ENCODE results near the gene CST9L.

The CST9L gene

DNA sequence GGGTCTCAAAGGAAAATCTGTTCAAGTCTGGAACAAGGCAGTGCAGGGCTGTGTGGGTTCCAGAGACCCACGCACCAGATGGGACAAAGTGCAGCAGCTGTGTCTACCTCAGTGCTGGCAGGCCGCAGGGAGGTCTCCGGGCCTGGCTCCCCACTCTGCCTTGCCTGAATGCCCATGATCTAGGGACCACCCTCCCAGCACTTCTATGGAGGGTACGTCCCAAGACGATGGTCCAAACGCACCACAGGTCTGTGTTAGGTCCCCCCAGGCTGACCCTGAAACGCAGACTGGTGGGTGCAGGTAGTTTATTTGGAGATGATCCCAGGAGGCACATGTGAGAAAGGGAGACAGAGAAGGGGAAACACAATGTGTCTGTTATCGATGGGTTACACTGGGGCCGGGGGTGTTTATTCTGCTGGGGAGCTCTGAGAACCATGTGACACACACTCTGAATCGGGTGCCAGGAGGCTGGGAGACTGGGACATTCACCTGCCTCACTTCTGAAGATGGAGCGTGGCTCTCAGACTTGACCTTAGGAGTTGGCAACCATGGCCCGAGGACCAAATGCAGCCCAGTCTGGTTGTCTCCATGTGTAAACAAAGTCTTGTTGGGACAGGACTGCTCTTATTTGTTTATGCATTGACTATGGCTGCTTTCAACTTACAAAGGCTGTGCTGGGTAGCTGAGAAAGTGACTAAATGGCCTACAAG lies 21.7 kb downstream of the CST9L start:
- no peak for DNase-seq (ENCODE audit: low read depth)

DNA sequence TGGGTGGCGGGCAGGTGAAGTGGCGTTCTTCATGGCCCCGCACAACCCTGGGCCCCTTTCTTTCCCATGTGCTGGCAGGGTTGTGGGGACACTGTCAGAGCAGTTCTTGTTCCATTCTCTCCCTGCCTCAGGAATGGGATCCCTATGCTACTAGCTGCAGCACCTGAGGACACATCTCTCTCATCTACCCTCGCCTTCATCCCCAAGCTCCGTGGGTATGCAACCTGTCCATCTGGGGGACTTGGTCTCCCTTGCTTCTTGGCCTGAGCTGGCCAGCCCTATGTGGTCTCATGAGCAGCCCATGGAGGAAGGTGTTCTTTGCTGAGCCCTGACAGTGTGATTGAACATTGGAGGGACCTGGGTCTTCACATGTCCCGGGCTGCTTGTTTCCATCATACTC lies 24.2 kb downstream of the CST9L start:
- DNase-seq (ENCODE audit: low read depth), result no peak

- DNase-seq (ENCODE audit: low read depth), result no peak
These were observed 25.5 kb downstream of the CST9L start for GRCh38 chr20:23542801-23543200.

GRCh38 chr20:23541776-23542175 lies 26.5 kb downstream of the CST9L start:
- no peak for DNase-seq (ENCODE audit: low read depth)

DNA sequence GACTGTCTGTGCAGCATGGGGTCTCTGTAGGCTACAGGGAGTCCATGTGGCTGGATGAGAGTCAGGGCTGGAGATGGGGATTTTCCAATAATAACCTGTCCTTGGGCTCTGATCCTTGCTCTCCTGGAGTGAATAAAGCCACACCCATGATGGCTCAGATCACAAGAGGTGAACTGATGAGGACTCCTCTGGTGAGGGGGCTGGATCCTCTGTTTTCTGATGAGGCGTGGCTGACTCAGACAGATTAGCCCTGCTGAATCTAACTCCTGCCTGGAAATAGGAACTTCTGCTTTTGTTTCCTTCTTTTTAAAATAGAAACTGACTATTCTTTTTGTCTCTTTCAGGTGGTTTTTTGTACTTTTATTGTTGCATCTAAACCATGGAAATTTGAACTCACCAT lies 27.0 kb downstream of the CST9L start:
- DNase-seq (ENCODE audit: low read depth), result no peak

DNA sequence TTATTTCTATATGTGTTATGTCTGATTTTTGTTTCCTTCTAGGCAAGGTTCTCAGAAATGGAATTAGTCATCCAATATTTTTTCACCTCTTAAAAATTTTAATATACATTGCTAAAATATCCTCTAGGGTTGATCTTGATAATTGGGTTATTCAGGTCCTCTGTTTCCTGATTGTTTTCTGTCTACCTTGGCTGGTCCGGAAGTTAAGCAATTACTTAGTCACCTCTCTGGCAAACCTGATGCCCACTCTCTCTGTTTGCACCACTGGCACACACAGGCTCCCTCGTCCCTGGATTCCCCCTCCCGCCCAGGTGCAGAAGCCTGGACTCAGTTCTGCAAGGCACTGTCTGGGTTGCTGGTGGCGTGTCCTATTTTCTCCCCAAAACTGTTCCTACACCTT lies 27.7 kb downstream of the CST9L start:
- no peak for DNase-seq (ENCODE audit: low read depth)

- DNase-seq (ENCODE audit: low read depth), result no peak
These were observed 31.3 kb downstream of the CST9L start for GRCh38 chr20:23537030-23537429.

DNA sequence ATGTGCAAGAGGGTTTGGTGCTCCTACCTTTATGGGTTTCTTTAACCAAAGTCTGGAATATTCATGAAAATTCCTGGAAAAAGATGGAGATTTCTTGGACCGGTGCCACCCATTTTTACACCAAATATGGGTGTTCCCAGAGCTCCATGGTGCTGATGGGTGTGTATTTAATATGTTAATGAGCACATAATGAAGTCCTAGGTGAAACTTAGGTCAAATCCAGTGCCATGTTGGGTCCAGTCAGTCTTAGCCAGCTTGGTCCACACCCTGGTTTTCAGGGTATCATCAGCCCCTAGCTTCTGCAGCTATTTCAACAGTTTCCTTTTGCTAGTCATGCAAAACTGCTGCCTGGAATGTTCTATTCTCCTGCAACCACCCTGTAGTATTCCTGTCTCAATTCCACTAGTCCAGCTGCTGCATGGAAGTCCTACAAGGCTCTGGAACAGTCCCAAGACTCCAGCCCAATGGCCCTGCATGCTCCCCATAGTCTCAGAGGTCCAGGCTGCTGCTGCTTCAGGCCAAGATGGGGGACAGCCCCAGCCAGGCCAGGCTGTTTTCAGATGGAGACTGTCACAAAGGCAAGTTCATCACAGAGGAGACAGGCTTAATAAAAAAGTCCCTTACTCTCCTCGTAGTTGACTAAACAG lies 31.8 kb downstream of the CST9L start:
- DNase-seq (ENCODE audit: low read depth), result no peak

DNA sequence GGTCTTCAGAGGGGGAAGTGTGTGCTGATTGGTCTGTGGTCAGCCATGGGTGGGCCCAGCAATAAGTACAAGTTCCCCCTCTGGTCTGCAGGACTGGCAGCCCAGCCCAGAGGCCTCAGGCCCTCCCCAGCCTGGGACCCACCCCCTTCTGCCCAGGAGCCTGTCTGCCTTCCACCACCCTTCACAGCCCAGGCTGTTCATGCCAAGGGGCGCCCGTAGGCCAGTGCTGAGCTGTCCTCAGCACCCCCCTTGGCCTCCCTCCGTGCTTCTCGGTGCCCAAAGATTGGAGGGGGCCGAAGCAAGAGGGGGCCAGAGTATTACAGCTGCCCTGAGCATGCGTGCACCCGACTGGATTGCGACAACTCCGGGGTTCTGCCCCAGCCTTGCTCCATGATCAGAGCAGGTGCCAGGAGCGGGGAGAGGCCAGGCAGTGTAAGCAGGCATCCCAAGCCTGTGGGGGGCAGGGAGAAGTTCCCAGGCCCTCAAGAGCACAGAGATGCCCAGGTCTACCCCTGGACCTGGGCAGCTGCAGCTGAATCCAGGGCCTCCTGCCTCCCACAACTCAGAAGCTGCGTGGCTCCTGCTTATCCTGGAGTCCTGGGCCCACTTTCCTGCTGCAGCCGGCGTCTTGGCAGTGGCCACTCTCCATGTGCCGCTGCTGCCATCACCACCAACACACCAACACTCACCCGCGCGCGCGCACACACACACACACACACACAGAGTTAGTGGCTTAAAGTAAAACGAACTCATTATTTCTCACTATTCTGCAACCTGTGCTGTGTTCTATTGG lies 33.3 kb downstream of the CST9L start:
- DNase-seq (ENCODE audit: low read depth), result no peak

DNA sequence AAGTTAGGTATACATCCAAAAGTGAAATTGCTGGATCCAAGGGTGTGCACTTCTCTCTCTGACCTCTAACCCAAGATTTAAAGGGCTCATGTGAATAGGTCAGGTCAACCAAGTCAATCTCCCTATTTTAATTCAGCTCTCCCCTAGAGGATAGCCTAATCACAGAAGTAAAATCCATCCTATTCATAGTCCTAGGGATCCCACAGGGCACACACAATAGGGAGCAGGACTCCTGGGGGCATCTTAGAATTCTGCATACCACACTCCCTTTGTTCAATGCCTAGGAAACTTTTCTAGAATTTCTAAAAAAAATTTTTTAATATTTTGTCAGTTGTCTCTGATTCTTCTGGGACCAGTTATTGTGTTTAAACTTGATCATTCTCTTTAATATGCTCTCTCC lies 35.1 kb downstream of the CST9L start:
- DNase-seq (ENCODE audit: low read depth), result no peak

GRCh38 chr20:23532533-23532932 lies 35.8 kb downstream of the CST9L start:
- DNase-seq (ENCODE audit: low read depth), result no peak

GRCh38 chr20:23530937-23531567 lies 37.2 kb downstream of the CST9L start:
- DNase-seq (ENCODE audit: low read depth), result no peak

DNA sequence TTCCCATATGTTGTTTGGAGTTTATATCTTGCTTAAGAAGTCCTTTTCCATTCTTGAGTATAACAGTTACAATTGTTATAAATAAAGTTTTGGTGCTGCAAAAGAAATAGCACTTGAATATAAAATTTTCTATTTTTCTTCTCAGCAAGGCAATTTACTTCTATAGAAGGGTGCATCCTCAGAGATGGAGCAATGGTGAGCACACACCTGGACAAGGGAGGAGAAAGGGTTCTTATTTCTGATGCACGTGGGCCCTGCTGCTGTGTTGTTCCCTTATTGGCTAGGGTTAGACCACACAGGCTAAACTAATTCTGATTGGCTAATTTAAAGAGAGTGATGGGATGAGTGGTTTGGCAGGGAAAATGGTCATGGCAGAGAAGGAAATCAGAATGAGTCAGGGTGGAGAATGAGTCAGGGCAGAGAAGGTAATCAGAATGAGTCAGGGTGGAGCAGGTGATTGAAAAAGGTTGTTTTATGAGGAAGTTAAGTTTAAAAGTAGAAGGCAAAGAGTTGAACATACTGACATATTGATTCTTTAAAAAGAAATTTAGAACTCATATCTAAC lies 39.3 kb downstream of the CST9L start:
- no peak for DNase-seq (ENCODE audit: low read depth)

DNA sequence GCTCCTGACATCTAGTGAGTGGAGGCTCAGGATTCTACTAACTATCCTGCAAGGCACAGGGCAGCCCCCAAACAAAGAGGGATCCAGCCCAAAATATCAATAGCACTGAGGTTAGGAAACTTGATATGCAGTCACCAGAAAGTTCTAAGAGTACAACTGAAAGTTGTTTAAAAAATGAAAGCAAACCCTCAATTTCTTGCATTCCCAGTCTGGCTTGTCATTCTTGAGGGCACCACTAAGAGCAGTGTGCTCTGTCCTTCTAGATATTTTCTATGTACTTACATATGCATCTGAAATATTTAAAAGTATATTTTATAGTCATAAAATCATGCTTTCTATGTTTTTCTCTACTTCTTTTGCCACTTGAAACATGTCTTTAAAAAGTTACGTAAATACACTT lies 41.4 kb downstream of the CST9L start:
- no peak for DNase-seq (ENCODE audit: low read depth)

DNA sequence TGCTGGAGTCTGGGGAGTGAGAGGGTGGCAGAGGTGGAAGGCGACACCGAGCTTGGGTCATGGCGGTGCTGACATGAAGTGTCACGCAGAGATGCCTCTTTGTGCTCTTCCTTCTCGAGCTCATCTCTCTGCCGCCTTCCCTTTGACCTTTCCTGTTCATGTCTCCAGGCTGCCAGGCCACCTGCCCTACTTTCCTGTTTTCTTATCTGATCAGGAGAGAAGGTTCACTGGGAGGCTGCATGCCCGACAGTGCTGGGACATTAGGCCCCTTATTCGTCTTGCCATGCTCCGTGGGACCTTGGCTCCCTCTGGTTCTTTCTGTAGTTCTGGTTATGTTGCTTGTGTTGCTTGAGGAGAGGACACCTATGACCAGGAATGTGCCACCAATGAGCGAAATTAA lies 44.1 kb downstream of the CST9L start:
- DNase-seq (ENCODE audit: low read depth), result no peak

GRCh38 chr20:23520185-23520584 lies 48.1 kb downstream of the CST9L start:
- no peak for DNase-seq (ENCODE audit: low read depth)

DNA sequence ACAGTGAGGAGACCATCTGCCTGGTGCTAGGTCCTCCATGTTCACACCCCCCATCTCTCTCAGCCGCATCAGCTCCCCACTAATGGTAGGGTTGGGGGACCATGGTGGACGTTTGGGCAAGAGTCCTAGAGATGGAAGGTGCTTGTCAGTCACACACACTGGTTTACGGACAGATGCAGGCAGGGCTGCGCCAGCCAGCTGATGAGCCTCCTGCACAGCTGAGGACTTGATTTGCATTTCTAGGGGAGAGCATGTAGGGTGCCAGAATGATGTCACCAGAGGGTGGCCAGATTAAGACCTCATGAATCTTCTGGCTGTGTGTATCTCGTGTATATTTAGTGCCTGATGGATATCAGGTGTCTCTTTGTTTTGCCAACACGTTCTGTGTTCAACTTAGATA lies 48.7 kb downstream of the CST9L start:
- DNase-seq (ENCODE audit: low read depth), result no peak

DNA sequence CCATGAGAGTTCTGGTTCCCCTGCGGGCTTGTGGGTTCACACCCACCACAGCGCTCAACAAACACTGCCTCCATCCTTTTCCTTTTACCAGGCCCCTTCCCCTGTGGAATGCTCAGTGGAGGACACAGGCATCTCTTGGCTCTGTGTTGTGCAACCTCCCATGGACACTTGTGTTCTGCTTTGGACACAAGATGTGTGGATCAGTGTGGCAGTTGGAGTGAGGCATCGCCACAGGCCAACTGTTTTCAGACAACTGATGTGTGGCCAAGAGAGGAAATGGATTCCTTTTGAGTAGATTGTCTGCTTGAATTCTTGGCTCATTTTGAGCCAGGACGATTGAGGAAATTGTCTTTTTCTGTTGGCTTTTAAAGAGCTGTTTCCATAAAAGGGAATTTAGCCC lies 50.6 kb downstream of the CST9L start:
- DNase-seq (ENCODE audit: low read depth), result no peak

DNA sequence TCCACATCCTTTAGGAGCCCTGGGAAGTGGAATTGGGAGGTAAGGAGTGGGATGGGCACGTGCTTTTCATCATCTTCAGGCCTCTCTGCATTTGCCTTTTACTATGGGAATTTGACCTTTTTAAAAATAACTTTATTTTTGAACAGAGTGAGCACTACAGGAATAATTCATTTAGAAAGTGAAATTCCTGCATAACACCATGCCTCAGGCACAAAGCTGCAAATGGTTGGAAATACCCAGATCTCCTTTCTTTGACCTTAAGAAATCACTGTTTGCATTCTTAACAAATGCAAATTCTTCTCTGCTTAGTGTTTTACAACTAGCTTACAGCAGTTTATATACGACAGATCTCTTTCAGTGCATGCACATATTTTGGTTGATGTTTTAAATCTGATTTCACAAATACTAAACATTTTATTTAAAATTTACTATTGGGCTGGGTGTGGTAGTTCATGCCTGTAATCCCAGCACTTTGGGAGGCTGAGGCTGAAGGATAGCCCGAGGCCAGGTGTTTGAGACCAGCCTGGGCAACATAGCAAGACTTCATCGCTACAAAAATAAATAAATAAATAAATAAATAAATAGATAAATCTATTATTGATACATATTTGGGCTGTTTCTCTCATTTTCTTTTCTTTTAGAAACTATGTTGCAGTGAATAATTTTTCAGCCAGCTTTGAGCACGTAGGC lies 52.9 kb downstream of the CST9L start:
- no peak for DNase-seq (ENCODE audit: low read depth)

- no peak for DNase-seq (ENCODE audit: low read depth)
These were observed 53.4 kb downstream of the CST9L start for GRCh38 chr20:23514848-23515247.
